Measurements from ENCODE around the gene TMEM187.
A peak's percentile ranks its signal among the peaks of the same experiment; 100 is the strongest.

TMEM187 gene

DNA sequence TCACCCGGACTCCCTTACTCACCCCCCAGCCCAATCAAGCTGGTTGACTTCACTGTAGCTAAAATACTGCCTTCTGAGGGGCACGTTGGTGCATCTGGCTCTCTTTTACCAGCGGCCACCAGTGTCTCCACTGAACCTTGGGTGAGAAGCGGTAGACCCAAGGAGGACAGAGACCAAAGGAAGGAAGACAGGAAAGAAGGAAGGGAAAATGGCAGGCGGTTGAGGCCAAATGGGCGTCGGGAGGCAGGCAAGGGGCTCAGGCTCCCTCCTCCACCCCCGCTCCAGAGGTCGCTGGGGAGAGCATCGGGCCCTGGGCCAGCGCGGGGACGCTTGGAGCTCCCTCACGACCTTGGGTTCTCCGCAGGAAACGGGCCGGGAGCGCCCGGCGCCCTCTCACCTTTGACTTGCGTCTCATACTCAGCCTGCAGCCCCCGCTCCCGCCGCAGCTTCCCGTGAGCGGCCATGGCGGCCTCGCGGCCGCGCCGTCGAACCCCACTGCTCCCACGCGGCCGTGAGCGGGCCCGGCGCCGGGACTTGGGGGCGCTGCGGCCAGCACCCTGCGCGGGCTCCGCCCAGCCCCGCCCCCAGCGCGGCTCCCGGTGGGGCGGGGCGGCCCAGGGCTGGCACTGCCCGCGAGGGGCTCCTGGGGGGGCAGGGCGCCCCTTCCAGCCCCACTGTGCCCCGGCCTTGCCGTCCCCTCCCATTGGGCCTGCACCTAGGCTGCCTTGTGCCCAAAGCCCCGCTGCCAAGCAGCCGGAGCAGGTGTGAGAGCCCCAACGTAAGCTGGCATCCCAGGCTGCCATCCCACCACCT is 46.6 kb upstream of the TMEM187 start, which contains the start of gene ARHGAP4:
ARHGAP4 (minus strand) TSS at position 526 of the 813 bp plus-strand sequence; CDS start at position 464, 62 bp downstream.
- TF ChIP-seq, protein P1, sequence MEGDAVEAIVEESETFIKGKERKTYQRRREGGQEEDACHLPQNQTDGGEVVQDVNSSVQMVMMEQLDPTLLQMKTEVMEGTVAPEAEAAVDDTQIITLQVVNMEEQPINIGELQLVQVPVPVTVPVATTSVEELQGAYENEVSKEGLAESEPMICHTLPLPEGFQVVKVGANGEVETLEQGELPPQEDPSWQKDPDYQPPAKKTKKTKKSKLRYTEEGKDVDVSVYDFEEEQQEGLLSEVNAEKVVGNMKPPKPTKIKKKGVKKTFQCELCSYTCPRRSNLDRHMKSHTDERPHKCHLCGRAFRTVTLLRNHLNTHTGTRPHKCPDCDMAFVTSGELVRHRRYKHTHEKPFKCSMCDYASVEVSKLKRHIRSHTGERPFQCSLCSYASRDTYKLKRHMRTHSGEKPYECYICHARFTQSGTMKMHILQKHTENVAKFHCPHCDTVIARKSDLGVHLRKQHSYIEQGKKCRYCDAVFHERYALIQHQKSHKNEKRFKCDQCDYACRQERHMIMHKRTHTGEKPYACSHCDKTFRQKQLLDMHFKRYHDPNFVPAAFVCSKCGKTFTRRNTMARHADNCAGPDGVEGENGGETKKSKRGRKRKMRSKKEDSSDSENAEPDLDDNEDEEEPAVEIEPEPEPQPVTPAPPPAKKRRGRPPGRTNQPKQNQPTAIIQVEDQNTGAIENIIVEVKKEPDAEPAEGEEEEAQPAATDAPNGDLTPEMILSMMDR (IDR thresholded peaks at IDR 0.05; ENCODE audit: unreplicated experiment in 3 of 3): no peak
- peak within 1 kb of the TSS; percentile 90 to 97 (median 97) for H3K27ac Mint-ChIP-seq
- peaks cover 20% of the 10 kb centered on the region for H3K4me1 Mint-ChIP-seq
- H3K4me3 Mint-ChIP-seq: peak within 1 kb of the TSS; percentile 83 to 90 (median 90)
- peaks cover 8% of the 10 kb centered on the region for H3K36me3 Mint-ChIP-seq (ENCODE audit: low read depth)
- H3K9me3 Mint-ChIP-seq: peaks cover 3% of the 10 kb centered on the region
- H3K27me3 Mint-ChIP-seq (ENCODE audit: low read depth): peaks cover 3% of the 10 kb centered on the region

- Mint-ChIP-seq H3K27me3 (ENCODE audit: low read depth) (peaks cover 3% of the 10 kb centered on the region), H3K4me1 (peaks cover 20% of the 10 kb centered on the region), H3K4me3 (peak overlapping the region; percentile 83 to 90 (median 90)), H3K9me3 (peaks cover 6% of the 10 kb centered on the region), H3K27ac (peak overlapping the region; percentile 83 to 97 (median 97)), H3K36me3 (ENCODE audit: low read depth) (peaks cover 11% of the 10 kb centered on the region)
- TF ChIP-seq, protein P1 (IDR thresholded peaks at IDR 0.05; ENCODE audit: unreplicated experiment in 3 of 3): no peak
Measured at GRCh38 chrX:153926552-153926857, 46.0 kb upstream of the TMEM187 start.

DNA sequence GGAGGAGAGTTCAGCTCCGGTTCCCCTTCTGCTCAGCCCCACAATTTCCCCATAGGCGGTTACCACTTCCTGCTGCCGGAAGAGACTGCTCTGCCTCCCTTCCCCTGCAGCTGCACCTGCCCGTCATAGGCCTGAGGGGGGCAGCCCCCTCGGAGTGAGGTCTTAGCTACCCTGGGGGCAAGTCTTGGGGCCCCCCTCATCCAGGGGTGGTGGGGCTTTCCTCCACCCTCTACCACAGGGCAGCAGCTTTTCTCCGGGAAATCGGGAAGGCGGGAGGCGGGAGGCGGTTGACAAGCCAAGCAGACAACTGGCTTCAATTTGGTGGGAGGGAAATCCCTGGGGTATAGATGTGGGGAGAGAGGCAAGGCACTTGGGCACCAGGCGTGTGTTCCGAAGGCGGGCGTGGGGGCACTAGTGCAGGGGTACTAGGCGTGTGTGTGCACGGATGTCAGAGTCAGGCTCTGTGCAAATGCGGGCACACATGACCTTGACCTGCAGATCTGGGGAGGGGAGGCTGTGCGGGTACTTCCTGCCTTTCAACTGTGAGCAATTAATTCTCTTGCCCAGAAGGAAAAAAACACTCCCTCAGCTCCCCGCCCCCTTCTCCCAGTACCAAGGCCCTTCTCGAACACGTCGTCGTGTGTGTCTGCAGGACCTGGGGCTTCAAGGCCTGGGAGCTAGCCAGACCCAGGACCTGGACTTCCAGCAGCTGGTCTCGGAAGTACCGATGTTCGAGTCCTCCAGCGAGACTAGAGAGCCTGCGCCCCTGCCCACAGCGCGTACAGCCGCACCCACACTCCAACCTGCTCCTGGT is 45.5 kb upstream of the TMEM187 start:
- Mint-ChIP-seq H3K27me3 (ENCODE audit: low read depth) (peaks cover 3% of the 10 kb centered on the region), H3K36me3 (ENCODE audit: low read depth) (peaks cover 15% of the 10 kb centered on the region), H3K9me3 (peaks cover 8% of the 10 kb centered on the region), H3K4me1 (peaks cover 20% of the 10 kb centered on the region), H3K27ac (peak overlapping the region; percentile 83 to 97 (median 97)), H3K4me3 (peak overlapping the region; percentile 83 to 90 (median 90))
- TF ChIP-seq, protein P1 (IDR thresholded peaks at IDR 0.05; ENCODE audit: unreplicated experiment in 3 of 3): no peak

DNA sequence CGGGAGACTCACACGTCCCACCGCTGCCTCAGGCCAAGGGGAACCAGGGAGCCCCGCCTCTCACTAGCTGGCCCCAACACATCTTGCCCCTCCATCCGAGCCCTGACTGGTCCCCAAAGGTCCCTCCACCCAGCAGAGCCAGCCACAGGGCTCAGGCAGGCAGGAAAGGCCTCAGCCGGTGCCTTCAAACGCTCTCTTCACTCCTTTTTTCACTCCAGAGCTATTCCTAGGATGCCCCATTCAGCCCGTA is 45.0 kb upstream of the TMEM187 start:
- Mint-ChIP-seq H3K4me3 (peak overlapping the region; percentile 83 to 90 (median 90)), H3K27me3 (ENCODE audit: low read depth) (peaks cover 3% of the 10 kb centered on the region), H3K36me3 (ENCODE audit: low read depth) (peaks cover 15% of the 10 kb centered on the region), H3K4me1 (peaks cover 17% of the 10 kb centered on the region), H3K9me3 (peaks cover 8% of the 10 kb centered on the region), H3K27ac (peak overlapping the region; percentile 83 to 97 (median 97))
- TF ChIP-seq, protein P1 (IDR thresholded peaks at IDR 0.05; ENCODE audit: unreplicated experiment in 3 of 3): no peak

GRCh38 chrX:153927922-153928760 is 44.4 kb upstream of the TMEM187 start:
- H3K27ac Mint-ChIP-seq: peak overlapping the region; percentile 83 to 97 (median 97)
- TF ChIP-seq, protein P1 (IDR thresholded peaks at IDR 0.05; ENCODE audit: unreplicated experiment in 3 of 3): no peak
- peaks cover 8% of the 10 kb centered on the region for H3K9me3 Mint-ChIP-seq
- H3K36me3 Mint-ChIP-seq (ENCODE audit: low read depth): peaks cover 15% of the 10 kb centered on the region
- H3K4me1 Mint-ChIP-seq: peaks cover 14% of the 10 kb centered on the region
- peaks cover 3% of the 10 kb centered on the region for H3K27me3 Mint-ChIP-seq (ENCODE audit: low read depth)
- H3K4me3 Mint-ChIP-seq: peak overlapping the region; percentile 83 to 90 (median 90)
